PC-3 (cell line): ENCODE results near the gene CXXC1.
A peak's percentile ranks its signal among the peaks of the same experiment; 100 is the strongest.

Source experiments
- EZH2 ChIP-seq: fragments of 300-600 bp; sonication (generic); IDR thresholded peaks from one replicate; pipeline ENCODE4 v1.6.1; 2017; ENCODE audit warnings: antibody characterized with exemption, mild to moderate bottlenecking, low read length; ENCODE audit not compliant: unreplicated experiment
- EZH2phosphoT487 ChIP-seq: fragments of 300-600 bp; sonication (generic); IDR thresholded peaks from 2 replicates; pipeline ENCODE4 v1.6.1; 2018; ENCODE audit warnings: mild to moderate bottlenecking, antibody characterized with exemption, low read length, borderline replicate concordance
- TF ChIP-seq, protein P1 (sequence below): fragments of 300-600 bp; sonication (generic); conservative IDR thresholded peaks from 2 replicates; pipeline ENCODE4 v1.5.1; 2017; ENCODE audit warnings: antibody characterized with exemption, low read depth, mild to moderate bottlenecking, low read length

DNA sequence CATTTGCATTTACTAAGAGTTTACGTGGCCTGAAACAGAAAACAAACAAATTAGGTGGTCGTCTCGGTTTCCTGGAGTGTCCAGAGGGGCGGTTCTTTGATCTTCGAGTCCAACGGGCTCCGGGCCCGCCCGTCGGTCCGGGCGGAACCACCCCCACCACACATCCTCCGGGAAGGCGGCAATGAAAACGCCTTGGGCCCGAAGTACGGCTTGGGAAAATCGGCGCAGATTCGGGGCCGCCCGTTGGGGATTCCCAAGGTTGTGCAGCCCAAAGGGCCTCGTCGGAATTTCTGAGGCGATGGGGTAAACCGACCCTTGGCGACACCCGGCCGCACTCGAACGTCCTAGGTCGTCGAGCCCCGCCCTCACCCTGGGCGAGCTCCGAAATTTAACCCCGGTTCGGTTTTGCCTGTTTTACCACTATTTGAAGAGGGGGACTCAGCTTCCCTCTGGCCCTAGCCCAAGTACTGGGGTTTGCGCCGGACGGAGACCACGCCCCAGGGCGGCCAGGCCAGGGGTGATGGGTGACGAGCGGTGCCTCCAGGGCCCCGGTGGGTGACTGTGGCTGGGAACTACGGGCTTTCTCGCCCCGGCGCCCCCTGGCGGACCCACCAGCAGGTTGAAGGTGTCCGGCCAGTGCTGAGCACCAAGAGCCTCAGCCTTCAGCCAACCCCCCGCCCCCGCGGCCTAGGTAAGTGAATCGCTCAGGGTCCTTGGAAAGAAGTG is 19.3 kb downstream of the CXXC1 start:
- TF ChIP-seq EZH2 = no peak
- TF ChIP-seq, protein P1, sequence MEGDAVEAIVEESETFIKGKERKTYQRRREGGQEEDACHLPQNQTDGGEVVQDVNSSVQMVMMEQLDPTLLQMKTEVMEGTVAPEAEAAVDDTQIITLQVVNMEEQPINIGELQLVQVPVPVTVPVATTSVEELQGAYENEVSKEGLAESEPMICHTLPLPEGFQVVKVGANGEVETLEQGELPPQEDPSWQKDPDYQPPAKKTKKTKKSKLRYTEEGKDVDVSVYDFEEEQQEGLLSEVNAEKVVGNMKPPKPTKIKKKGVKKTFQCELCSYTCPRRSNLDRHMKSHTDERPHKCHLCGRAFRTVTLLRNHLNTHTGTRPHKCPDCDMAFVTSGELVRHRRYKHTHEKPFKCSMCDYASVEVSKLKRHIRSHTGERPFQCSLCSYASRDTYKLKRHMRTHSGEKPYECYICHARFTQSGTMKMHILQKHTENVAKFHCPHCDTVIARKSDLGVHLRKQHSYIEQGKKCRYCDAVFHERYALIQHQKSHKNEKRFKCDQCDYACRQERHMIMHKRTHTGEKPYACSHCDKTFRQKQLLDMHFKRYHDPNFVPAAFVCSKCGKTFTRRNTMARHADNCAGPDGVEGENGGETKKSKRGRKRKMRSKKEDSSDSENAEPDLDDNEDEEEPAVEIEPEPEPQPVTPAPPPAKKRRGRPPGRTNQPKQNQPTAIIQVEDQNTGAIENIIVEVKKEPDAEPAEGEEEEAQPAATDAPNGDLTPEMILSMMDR = 0 out of 2 replicates have a peak, but pooled peaks have one; percentile 29
- TF ChIP-seq EZH2phosphoT487 = no peak
